HG03159 (cell line): Measurements from ENCODE around the gene IQSEC1.
A peak's percentile ranks its signal among the peaks of the same experiment; 100 is the strongest.

Experiments
- ATAC-seq: cut with Tn5 transposase; IDR thresholded peaks from one replicate; pipeline ENCODE4 v1.9.1; 2021; ENCODE audit warnings: mild to moderate bottlenecking, moderate library complexity; ENCODE audit not compliant: unreplicated experiment

The IQSEC1 gene

GRCh38 chr3:13034109-13034800 lies 39.0 kb downstream of the IQSEC1 start:
- ATAC-seq: no peak

GRCh38 chr3:13032206-13032605 lies 41.0 kb downstream of the IQSEC1 start:
- ATAC-seq: no peak

- no peak for ATAC-seq
Measured at GRCh38 chr3:13031621-13032020, 41.6 kb downstream of the IQSEC1 start.

GRCh38 chr3:13030684-13031083 lies 42.5 kb downstream of the IQSEC1 start:
- ATAC-seq: no peak

GRCh38 chr3:13028010-13028821 lies 45.0 kb downstream of the IQSEC1 start:
- no peak for ATAC-seq

- ATAC-seq: no peak
Measured at GRCh38 chr3:13027154-13027553, 46.1 kb downstream of the IQSEC1 start.

GRCh38 chr3:13026534-13026933 lies 46.7 kb downstream of the IQSEC1 start:
- ATAC-seq: no peak

GRCh38 chr3:13025778-13026518 lies 47.3 kb downstream of the IQSEC1 start:
- ATAC-seq: no peak

- ATAC-seq: no peak
Measured at GRCh38 chr3:13025090-13025489, 48.1 kb downstream of the IQSEC1 start.

GRCh38 chr3:13024765-13025065 lies 48.5 kb downstream of the IQSEC1 start:
- ATAC-seq: no peak

GRCh38 chr3:13023971-13024764 lies 49.1 kb downstream of the IQSEC1 start:
- ATAC-seq: no peak

GRCh38 chr3:13023235-13023970 lies 49.8 kb downstream of the IQSEC1 start:
- ATAC-seq: peak; percentile 14

- ATAC-seq: peak; percentile 34
Measured at GRCh38 chr3:13022348-13023234, 50.6 kb downstream of the IQSEC1 start.

GRCh38 chr3:13021141-13022114 lies 51.8 kb downstream of the IQSEC1 start:
- no peak for ATAC-seq

GRCh38 chr3:13020159-13020750 lies 53.0 kb downstream of the IQSEC1 start:
- no peak for ATAC-seq

GRCh38 chr3:13019243-13020095 lies 53.8 kb downstream of the IQSEC1 start:
- ATAC-seq: no peak
